KMS-11 (cell line): Measurements from ENCODE around the gene TRERF1.

ENCODE experiments used
- H2AFZ ChIP-seq: fragments of 200-600 bp; sonication (generic); 2 replicates; pipeline ENCODE4 v1.6.1; 2016; ENCODE audit warnings: antibody characterized with exemption, mixed run types, low read depth
- H3K27ac ChIP-seq: fragments of 200-600 bp; sonication (generic); 2 replicates; pipeline ENCODE4 v1.6.1; 2016; ENCODE audit warnings: mild to moderate bottlenecking, mixed run types
- H3K27me3 ChIP-seq: fragments of 200-600 bp; sonication (generic); 2 replicates; pipeline ENCODE4 v1.6.1; 2017; ENCODE audit warnings: mild to moderate bottlenecking, low read depth, mixed run types, moderate library complexity; ENCODE audit not compliant: insufficient read depth
- H3K36me3 ChIP-seq: fragments of 200-600 bp; sonication (generic); 2 replicates; pipeline ENCODE4 v1.6.1; 2017; ENCODE audit warnings: mild to moderate bottlenecking, mixed run types; ENCODE audit not compliant: insufficient read depth
- H3K4me1 ChIP-seq: fragments of 200-600 bp; sonication (generic); 2 replicates; pipeline ENCODE4 v1.6.1; 2016; ENCODE audit warnings: mild to moderate bottlenecking, low read depth, mixed run types; ENCODE audit not compliant: poor library complexity, severe bottlenecking
- H3K4me2 ChIP-seq: fragments of 200-600 bp; sonication (generic); 2 replicates; pipeline ENCODE4 v1.7.0; 2016; ENCODE audit warnings: mild to moderate bottlenecking, mixed run types
- H3K4me3 ChIP-seq: fragments of 200-600 bp; sonication (generic); IDR thresholded peaks from 2 replicates; pipeline ENCODE4 v1.6.1; 2017; ENCODE audit warnings: low read depth, low read length, mixed read lengths; ENCODE audit not compliant: insufficient read depth
- H3K79me2 ChIP-seq: fragments of 200-600 bp; sonication (generic); 2 replicates; pipeline ENCODE4 v1.6.1; 2016; ENCODE audit warnings: low read depth, mixed run types; ENCODE audit not compliant: insufficient read depth
- H3K9ac ChIP-seq: fragments of 200-600 bp; sonication (generic); 2 replicates; pipeline ENCODE4 v1.6.1; 2016; ENCODE audit warnings: mild to moderate bottlenecking, mixed run types
- H4K20me1 ChIP-seq: fragments of 200-600 bp; sonication (generic); 2 replicates; pipeline ENCODE4 v1.6.1; 2016; ENCODE audit warnings: mild to moderate bottlenecking, mixed run types; ENCODE audit not compliant: insufficient read depth
- TF ChIP-seq, protein P1 (sequence below): fragments of 200-600 bp; sonication (generic); conservative IDR thresholded peaks from 2 replicates; pipeline ENCODE4 v1.6.1; 2017; ENCODE audit warnings: low read depth, mild to moderate bottlenecking, antibody characterized with exemption, low read length, moderate library complexity, mixed read lengths

Gene TRERF1

DNA sequence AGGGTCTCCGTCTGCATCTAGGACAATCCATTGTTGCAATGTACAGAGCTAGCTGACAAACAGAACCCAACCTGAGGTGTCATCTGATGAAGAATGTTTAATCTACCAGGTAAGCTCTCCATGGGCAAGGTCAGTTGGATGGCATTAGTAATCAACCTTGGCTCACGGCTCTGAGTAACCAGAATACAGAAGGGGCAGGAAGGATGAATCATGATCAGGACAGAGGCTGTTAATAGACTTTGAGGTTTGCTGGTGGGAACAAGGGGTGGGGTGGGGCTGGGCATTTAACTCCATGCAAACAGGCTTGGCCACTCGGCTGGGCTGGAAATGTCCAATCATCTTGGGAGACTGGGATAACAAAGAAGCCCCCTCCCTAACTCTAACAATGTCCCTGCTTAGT is 157.0 kb downstream of the TRERF1 start:
- Histone ChIP-seq H3K4me2 (no peak overlapping the region), H3K4me1 (no peaks in the 10 kb centered on the region)
- TF ChIP-seq, protein P1, sequence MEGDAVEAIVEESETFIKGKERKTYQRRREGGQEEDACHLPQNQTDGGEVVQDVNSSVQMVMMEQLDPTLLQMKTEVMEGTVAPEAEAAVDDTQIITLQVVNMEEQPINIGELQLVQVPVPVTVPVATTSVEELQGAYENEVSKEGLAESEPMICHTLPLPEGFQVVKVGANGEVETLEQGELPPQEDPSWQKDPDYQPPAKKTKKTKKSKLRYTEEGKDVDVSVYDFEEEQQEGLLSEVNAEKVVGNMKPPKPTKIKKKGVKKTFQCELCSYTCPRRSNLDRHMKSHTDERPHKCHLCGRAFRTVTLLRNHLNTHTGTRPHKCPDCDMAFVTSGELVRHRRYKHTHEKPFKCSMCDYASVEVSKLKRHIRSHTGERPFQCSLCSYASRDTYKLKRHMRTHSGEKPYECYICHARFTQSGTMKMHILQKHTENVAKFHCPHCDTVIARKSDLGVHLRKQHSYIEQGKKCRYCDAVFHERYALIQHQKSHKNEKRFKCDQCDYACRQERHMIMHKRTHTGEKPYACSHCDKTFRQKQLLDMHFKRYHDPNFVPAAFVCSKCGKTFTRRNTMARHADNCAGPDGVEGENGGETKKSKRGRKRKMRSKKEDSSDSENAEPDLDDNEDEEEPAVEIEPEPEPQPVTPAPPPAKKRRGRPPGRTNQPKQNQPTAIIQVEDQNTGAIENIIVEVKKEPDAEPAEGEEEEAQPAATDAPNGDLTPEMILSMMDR, result no peak

DNA sequence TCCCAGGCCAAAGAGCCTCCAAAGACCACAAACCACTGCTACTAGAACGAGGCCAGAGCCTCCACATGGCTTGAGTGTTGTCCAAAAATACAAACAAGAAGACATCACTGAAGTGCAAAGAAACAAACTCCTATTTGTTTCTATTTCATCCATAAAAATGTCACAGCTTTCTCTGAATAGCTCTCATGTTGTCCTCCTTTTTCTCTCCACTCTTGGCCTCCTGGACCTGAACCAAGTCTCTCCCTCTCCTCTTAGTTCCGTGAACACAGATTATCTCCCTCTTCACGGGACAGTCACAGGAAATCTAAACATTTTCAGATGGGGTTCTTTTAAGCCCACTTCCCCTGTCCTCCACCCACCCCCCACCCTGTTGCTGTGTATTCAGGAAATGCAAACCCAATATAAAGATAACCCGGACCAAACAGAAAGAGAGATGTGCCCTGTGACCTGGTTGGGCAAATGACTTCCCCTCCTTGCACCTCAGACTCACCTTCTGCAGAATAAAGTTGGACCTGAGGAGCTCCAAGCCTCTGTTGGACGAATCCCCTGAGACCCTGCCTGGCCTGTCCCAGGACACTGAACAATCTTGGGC is 158.2 kb downstream of the TRERF1 start:
- H3K27ac ChIP-seq, result no peak overlapping the region
- no peak overlapping the region for H3K4me3 ChIP-seq
- H3K27me3 ChIP-seq, result no peaks in the 10 kb centered on the region
- no peaks in the 10 kb centered on the region for H3K79me2 ChIP-seq
- H3K4me2 ChIP-seq, result no peak overlapping the region
- H4K20me1 ChIP-seq, result no peaks in the 10 kb centered on the region
- H3K36me3 ChIP-seq, result no peaks in the 10 kb centered on the region
- TF ChIP-seq, protein P1, result no peak
- no peak overlapping the region for H2AFZ ChIP-seq
- H3K4me1 ChIP-seq, result no peaks in the 10 kb centered on the region
- H3K9ac ChIP-seq, result no peak overlapping the region

More for the DNA sequence above, 157.0 kb downstream of the TRERF1 start:
- no peaks in the 10 kb centered on the region for H3K36me3 ChIP-seq
- no peak overlapping the region for H3K9ac ChIP-seq
- no peaks in the 10 kb centered on the region for H3K79me2 ChIP-seq
- H2AFZ ChIP-seq, result no peak overlapping the region
- H3K27ac ChIP-seq, result no peak overlapping the region
- H4K20me1 ChIP-seq, result no peaks in the 10 kb centered on the region
- H3K4me3 ChIP-seq, result no peak overlapping the region
- no peaks in the 10 kb centered on the region for H3K27me3 ChIP-seq

DNA sequence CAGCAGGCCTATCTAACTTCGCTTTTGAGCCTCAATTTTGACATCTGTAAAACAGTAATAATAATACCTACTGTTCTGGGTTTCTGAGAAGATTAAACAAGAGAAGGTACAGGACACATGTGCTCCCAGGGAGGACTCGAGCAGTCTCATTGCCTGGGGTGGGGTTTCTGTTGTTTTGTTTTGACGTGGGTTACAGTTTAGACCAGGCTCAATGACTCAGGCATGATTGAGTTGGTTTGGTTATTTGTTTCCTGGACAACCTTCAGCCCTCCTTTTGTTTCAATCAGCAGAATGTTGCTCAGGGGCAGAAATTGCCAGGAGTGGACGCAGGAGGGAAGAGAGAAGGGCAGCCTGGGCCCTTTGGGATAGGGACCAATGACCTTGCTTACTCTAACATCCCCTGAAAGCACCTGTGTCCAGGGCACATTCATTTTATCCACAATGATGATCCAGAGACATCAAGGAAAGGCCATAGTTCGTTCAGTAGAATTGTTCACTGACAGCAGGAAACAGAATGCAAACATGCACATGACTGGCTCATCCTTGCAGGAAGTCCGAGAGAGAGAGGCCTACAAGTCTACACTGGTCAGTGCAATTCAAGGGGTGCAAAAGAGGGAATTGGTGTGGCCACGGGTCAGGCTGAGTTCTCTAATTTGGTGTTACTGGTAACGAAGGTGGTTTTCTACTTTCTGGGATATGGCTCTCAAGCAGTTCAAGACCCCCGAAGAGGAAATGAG is 159.6 kb downstream of the TRERF1 start:
- H4K20me1 ChIP-seq, result no peaks in the 10 kb centered on the region
- H3K9ac ChIP-seq, result no peak overlapping the region
- no peaks in the 10 kb centered on the region for H3K79me2 ChIP-seq
- H3K4me2 ChIP-seq, result no peak overlapping the region
- H3K4me3 ChIP-seq, result no peak overlapping the region
- H3K27me3 ChIP-seq, result no peaks in the 10 kb centered on the region
- H3K4me1 ChIP-seq, result no peaks in the 10 kb centered on the region
- TF ChIP-seq, protein P1, result no peak
- H3K36me3 ChIP-seq, result no peaks in the 10 kb centered on the region
- H2AFZ ChIP-seq, result no peak overlapping the region
- H3K27ac ChIP-seq, result no peak overlapping the region

DNA sequence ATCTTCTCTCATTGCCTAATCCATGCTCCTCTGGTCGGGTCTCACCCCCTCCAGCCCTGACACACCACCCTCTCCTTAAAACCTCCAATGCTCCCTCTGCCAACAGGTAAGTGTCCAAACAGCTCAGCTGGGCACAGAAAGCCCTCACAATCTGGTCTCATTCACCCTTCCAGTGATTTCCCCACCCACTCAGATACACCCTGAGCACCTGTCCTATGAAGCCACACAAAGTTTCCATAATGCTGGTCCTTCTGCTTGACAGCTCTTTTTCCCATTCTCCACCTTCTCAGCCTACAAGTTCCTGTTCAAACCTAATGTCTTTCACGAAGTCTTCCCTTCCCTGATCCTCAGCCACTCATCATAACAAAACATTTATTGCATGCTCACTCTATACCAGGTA is 164.0 kb downstream of the TRERF1 start:
- Histone ChIP-seq H4K20me1 (no peaks in the 10 kb centered on the region), H3K27ac (no peak overlapping the region), H2AFZ (no peak overlapping the region), H3K27me3 (no peaks in the 10 kb centered on the region), H3K4me1 (no peaks in the 10 kb centered on the region), H3K79me2 (no peaks in the 10 kb centered on the region), H3K4me3 (no peak overlapping the region), H3K9ac (no peak overlapping the region), H3K36me3 (no peaks in the 10 kb centered on the region), H3K4me2 (no peak overlapping the region)
- TF ChIP-seq, protein P1, result no peak
